Measurements from ENCODE around the gene B3GALT6. TPM values are rescaled to one million over a fixed set of nuclear protein-coding genes. Genes with fewer than 3 reads are reported as not detected.

B3GALT6 gene
- total and polyA plus RNA-seq, 4 donors, result 1.2 to 9.0 (median 8.3) TPM

DNA sequence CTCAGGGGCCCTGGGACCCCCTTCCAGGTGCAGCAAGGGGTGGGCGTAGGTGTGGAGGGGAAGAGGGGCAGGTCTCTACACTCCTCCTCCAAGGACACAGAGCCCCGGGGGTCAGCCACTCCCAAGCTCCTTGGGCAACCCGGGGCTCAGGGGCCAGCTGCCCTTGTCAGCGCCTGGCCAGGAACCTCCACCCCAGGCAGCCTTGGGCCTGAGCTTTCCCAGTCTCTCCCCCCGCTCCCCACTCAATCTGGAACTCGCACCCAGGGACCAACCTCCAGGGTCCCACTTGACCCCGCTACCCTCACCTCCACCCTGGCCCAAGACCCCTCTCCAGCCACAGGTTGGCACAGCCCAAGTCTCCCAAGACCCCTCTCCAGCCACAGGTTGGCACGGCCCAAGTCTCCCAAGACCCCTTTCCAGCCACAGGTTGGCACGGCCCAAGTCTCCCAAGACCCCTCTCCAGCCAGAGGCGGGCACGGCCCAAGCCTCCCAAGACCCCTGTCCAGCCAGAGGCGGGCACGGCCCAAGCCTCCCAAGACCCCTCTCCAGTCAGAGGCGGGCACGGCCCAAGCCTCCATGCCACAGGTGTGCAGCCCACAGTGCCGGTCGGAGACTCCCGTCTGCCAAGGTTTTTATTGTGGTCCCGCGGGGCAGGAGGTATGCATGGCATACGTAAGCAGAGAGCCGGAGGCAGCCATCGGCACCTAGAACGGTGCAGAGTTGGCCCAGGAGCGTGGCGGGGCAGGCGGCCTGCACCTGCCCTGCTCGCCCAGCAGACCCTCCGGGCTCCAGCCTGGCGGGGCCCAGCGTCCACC, 21.1 kb upstream of the B3GALT6 start:
- 93% methylated on average over 31 of the region's 31 CpGs for WGBS
- Histone ChIP-seq H3K36me3 (ENCODE audit: control insufficient read depth in 4 of 4, insufficient read depth in 3 of 4, low read depth in 1 of 4, low read length in 3 of 4) (peaks cover 0 to 2% (median 0%) of the 10 kb centered on the region in 4 donors), H3K9me3 (ENCODE audit: control insufficient read depth in 4 of 4, low read length in 3 of 4) (no peaks in the 10 kb centered on the region), H3K9ac (ENCODE audit: low read depth in 1 of 2, low read length in 2 of 2) (no peak overlapping the region), H3K4me1 (ENCODE audit: control insufficient read depth in 4 of 4, insufficient read depth in 4 of 4, low read length in 3 of 4) (peaks cover 0 to 14% (median 1%) of the 10 kb centered on the region in 4 donors), H3K27ac (ENCODE audit: low read depth in 1 of 2, low read length in 2 of 2) (no peak overlapping the region), H3K27me3 (ENCODE audit: control insufficient read depth in 4 of 4, insufficient read depth in 4 of 4, low read length in 3 of 4) (peaks cover 0 to 3% (median 0%) of the 10 kb centered on the region in 4 donors), H3K4me3 (ENCODE audit: low read depth in 1 of 3, low read length in 3 of 3) (no peak overlapping the region)
- TF ChIP-seq HNF4A (conservative IDR thresholded peaks at IDR 0.05), result no peak
- no peak for TF ChIP-seq SP1 (IDR thresholded peaks at IDR 0.05)
- TF ChIP-seq HNF4G (IDR thresholded peaks at IDR 0.05), result no peak
- no peak for TF ChIP-seq FOXA2 (IDR thresholded peaks at IDR 0.05)
- TF ChIP-seq, protein P1, sequence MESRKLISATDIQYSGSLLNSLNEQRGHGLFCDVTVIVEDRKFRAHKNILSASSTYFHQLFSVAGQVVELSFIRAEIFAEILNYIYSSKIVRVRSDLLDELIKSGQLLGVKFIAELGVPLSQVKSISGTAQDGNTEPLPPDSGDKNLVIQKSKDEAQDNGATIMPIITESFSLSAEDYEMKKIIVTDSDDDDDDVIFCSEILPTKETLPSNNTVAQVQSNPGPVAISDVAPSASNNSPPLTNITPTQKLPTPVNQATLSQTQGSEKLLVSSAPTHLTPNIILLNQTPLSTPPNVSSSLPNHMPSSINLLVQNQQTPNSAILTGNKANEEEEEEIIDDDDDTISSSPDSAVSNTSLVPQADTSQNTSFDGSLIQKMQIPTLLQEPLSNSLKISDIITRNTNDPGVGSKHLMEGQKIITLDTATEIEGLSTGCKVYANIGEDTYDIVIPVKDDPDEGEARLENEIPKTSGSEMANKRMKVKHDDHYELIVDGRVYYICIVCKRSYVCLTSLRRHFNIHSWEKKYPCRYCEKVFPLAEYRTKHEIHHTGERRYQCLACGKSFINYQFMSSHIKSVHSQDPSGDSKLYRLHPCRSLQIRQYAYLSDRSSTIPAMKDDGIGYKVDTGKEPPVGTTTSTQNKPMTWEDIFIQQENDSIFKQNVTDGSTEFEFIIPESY (IDR thresholded peaks at IDR 0.05), result no peak
- no peak for TF ChIP-seq YY1 (IDR thresholded peaks at IDR 0.05)
- TF ChIP-seq, protein P2, sequence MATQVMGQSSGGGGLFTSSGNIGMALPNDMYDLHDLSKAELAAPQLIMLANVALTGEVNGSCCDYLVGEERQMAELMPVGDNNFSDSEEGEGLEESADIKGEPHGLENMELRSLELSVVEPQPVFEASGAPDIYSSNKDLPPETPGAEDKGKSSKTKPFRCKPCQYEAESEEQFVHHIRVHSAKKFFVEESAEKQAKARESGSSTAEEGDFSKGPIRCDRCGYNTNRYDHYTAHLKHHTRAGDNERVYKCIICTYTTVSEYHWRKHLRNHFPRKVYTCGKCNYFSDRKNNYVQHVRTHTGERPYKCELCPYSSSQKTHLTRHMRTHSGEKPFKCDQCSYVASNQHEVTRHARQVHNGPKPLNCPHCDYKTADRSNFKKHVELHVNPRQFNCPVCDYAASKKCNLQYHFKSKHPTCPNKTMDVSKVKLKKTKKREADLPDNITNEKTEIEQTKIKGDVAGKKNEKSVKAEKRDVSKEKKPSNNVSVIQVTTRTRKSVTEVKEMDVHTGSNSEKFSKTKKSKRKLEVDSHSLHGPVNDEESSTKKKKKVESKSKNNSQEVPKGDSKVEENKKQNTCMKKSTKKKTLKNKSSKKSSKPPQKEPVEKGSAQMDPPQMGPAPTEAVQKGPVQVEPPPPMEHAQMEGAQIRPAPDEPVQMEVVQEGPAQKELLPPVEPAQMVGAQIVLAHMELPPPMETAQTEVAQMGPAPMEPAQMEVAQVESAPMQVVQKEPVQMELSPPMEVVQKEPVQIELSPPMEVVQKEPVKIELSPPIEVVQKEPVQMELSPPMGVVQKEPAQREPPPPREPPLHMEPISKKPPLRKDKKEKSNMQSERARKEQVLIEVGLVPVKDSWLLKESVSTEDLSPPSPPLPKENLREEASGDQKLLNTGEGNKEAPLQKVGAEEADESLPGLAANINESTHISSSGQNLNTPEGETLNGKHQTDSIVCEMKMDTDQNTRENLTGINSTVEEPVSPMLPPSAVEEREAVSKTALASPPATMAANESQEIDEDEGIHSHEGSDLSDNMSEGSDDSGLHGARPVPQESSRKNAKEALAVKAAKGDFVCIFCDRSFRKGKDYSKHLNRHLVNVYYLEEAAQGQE (IDR thresholded peaks at IDR 0.05), result no peak
- TF ChIP-seq, protein P3, sequence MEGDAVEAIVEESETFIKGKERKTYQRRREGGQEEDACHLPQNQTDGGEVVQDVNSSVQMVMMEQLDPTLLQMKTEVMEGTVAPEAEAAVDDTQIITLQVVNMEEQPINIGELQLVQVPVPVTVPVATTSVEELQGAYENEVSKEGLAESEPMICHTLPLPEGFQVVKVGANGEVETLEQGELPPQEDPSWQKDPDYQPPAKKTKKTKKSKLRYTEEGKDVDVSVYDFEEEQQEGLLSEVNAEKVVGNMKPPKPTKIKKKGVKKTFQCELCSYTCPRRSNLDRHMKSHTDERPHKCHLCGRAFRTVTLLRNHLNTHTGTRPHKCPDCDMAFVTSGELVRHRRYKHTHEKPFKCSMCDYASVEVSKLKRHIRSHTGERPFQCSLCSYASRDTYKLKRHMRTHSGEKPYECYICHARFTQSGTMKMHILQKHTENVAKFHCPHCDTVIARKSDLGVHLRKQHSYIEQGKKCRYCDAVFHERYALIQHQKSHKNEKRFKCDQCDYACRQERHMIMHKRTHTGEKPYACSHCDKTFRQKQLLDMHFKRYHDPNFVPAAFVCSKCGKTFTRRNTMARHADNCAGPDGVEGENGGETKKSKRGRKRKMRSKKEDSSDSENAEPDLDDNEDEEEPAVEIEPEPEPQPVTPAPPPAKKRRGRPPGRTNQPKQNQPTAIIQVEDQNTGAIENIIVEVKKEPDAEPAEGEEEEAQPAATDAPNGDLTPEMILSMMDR (IDR thresholded peaks at IDR 0.05; ENCODE audit: low read depth, low read length, missing input control), result no peak
- no peak for TF ChIP-seq JUND (IDR thresholded peaks at IDR 0.05)
- no peak for TF ChIP-seq GABPA (IDR thresholded peaks at IDR 0.05 in 1 of 2, conservative IDR thresholded peaks at IDR 0.05 in 1 of 2)
- no peak for TF ChIP-seq NR2F2 (IDR thresholded peaks at IDR 0.05)
- TF ChIP-seq, protein P4, sequence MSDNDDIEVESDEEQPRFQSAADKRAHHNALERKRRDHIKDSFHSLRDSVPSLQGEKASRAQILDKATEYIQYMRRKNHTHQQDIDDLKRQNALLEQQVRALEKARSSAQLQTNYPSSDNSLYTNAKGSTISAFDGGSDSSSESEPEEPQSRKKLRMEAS (IDR thresholded peaks at IDR 0.05), result no peak
- TF ChIP-seq FOXA1 (IDR thresholded peaks at IDR 0.05), result no peak
- no peak for DNase-seq (ENCODE audit: low spot score)
